ENCODE results near the gene CKLF.

The CKLF gene

DNA sequence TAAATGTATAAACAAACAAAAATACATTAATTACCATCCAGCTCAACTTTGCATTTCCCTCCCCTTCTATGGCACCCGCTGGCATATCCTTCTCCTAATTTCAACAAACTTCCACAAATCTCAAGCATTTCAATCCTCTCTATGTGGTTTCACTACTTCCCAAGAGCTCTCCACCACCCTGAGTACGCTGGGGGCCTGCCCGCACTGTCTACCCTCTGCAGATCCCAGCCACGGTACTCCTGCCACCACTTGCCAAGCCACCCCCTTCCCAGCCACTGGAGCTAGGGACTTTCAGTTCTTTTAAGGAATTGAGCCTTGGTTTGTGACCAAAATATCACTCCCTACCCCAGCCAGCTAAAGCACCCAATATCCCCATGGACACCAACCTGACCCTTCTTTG, 4.3 kb upstream of the CKLF start:
- TF ChIP-seq, protein P1, sequence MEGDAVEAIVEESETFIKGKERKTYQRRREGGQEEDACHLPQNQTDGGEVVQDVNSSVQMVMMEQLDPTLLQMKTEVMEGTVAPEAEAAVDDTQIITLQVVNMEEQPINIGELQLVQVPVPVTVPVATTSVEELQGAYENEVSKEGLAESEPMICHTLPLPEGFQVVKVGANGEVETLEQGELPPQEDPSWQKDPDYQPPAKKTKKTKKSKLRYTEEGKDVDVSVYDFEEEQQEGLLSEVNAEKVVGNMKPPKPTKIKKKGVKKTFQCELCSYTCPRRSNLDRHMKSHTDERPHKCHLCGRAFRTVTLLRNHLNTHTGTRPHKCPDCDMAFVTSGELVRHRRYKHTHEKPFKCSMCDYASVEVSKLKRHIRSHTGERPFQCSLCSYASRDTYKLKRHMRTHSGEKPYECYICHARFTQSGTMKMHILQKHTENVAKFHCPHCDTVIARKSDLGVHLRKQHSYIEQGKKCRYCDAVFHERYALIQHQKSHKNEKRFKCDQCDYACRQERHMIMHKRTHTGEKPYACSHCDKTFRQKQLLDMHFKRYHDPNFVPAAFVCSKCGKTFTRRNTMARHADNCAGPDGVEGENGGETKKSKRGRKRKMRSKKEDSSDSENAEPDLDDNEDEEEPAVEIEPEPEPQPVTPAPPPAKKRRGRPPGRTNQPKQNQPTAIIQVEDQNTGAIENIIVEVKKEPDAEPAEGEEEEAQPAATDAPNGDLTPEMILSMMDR (conservative IDR thresholded peaks at IDR 0.05) = no peak
- TF ChIP-seq ZFX (IDR thresholded peaks at IDR 0.05) = no peak
- no peak overlapping the region for H3K27ac ChIP-seq

DNA sequence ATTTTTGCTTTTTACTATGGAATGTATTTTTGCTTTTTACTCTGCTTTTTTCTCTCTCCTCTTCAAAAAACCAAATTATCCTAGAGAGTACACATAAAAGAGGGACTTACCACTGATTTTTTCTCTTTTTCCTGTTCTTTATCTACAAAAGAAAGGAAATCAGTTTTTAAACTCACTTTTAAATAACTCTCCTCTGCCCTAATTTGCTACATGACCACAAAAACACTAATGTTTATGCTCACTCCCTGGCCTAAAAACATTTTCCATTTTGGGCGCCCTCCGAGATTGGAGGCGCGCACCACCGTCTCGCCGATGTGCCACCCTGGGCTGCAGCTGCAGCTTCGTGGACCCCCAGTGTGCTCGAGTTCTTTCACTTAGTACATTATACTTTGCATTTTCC, 3.5 kb upstream of the CKLF start:
- peak overlapping the region; percentile 73; the same call in 1 of the 2 replicates for H3K27ac ChIP-seq

DNA sequence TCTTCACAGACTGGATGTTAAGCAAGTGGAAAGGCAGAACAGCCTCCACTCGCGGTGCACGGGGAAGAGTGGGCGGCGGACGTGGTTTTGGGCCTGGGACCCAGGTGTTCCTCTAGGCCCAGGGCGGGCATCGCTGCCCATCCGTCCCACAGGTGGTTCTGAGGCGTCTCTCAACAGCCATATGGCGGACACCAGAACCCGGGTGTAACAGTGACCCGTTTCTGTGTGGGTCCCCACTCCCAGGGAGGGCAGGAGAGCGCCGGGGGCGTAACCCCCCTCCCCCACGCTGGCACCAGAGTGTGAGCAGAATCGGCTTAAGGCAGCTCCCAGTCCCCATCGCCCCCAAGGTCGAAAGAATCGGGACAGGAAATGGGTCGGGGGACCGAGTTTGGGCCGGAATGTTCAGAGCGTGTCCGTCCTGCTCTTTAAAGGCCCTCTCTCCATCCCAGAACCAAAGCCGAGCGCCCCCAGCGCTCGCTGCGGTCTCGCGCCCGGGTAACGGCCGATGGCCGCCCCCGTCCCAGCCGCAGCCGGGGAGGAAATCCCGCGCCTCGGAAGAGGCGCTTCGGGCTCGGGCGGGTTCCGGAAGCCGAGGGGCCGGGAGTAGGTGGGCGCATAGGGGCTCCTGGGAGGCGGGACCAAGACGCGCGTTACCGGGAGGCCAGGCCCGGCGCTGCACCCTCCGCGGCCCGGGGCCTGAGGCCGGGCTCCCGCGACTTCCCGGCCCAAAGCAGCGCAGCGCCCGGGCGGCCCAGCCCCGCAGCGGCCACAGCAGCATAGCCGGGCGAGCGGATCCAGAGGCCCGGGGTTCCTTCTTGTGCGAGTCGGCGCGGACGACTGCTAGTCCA, 2.9 kb upstream of the CKLF start, which contains the start of gene TK2:
Gene TK2, minus strand, starts transcription at position 839 of the 848 bp plus-strand sequence. Its CDS starts 61 bp downstream, at position 778.
- peak within 1 kb of the TSS; percentile 73 for H3K27ac ChIP-seq
- TF ChIP-seq, protein P1 (conservative IDR thresholded peaks at IDR 0.05) = peak; percentile 48
- TF ChIP-seq ZFX (IDR thresholded peaks at IDR 0.05) = peak; percentile 94

More for the DNA sequence above, 3.5 kb upstream of the CKLF start:
- TF ChIP-seq ZFX (IDR thresholded peaks at IDR 0.05) = no peak
- TF ChIP-seq, protein P1 (conservative IDR thresholded peaks at IDR 0.05) = no peak

DNA sequence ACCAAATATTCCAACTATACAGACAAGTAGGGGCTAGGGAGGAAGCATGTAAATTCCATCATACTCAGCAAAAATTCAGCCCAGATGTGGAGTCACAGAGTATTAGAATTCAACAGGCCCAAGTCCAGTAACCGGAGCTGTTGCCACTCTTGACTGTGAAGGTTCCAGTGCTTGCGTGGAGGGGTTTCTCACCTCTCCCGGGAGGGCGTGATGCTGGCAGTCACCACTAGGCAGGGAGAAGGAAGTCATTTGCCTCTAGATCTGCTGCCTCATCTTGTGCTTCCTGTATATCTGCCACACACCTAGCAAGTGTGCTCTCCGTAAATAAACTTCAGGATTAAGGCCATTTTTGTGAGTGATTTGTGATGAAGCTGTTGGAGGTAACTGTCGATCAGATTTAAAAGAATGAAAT, 1.0 kb upstream of the CKLF start:
- H3K27ac ChIP-seq = peak overlapping the region; percentile 83
- no peak for TF ChIP-seq ZFX (IDR thresholded peaks at IDR 0.05)
- TF ChIP-seq, protein P1 (conservative IDR thresholded peaks at IDR 0.05) = peak; percentile 29

DNA sequence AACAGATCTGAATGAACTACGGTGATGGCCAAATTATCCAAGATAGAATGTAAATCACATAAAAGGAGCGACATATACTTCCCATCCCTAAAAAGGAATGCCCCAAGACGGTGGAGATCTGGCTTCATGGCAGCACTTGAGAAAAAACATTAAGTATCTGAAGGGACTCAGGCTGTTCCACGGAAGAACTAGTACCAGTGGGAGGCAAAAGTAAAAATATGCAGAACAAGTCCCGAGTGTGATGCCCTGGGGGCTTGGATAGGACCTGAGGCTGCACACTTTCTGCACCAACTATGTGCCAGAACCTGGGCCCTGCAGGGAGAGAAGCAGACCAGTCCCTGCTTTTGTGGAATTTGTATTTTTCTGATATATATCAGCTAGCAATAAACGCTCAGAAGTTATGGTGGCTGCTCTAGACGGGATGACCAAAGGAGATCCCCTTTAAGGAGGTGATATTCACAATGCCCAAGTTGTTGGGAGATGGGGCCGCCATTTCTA, 539 bp upstream of the CKLF start:
- peak overlapping the region; percentile 83 for H3K27ac ChIP-seq
- TF ChIP-seq, protein P1 (conservative IDR thresholded peaks at IDR 0.05) = no peak
- TF ChIP-seq ZFX (IDR thresholded peaks at IDR 0.05) = no peak

DNA sequence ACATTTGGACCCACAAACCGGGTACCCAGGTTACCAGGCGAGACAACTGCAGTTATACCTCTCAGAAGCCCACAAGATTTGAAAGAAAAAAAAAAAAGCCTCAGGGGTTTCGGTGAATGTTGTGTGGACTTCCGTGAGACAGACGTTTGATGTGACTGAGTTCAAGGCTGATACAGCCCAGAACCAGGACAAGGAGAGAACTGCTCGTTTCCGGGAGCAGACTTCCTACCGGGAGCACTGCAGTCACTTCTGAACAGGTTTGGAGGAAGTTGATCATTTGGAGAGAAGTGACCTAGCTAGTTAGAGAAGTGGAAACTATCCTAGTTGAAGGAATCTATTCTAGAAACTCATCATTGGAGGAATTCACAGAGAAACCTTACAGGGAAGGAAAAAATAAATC, 847 bp downstream of the CKLF start:
- H3K27ac ChIP-seq = peak overlapping the region; percentile 83
- no peak for TF ChIP-seq ZFX (IDR thresholded peaks at IDR 0.05)
- TF ChIP-seq, protein P1 (conservative IDR thresholded peaks at IDR 0.05) = no peak

DNA sequence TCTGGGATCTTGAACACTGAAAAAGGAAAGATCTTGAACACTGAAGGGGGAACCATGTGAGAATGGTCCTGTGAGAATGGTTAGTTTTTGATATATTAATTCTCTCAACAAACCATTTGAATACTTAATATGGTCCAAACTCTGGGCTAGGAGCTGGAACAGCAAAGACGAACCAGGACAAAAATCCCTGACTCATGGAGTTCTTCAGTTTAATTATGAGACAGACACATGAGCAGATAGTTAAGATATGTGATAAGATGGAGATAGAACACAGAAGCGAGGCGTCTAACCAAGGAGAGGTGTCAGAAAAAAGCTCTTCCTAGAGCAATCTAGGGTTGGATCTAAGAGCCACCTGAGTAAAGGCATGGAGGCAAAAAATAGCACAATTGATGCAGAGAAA, 1.6 kb downstream of the CKLF start:
- TF ChIP-seq, protein P1 (conservative IDR thresholded peaks at IDR 0.05) = no peak
- TF ChIP-seq ZFX (IDR thresholded peaks at IDR 0.05) = no peak
- no peak overlapping the region for H3K27ac ChIP-seq
